ENCODE measurements around the gene TRIM17.

The TRIM17 gene

DNA sequence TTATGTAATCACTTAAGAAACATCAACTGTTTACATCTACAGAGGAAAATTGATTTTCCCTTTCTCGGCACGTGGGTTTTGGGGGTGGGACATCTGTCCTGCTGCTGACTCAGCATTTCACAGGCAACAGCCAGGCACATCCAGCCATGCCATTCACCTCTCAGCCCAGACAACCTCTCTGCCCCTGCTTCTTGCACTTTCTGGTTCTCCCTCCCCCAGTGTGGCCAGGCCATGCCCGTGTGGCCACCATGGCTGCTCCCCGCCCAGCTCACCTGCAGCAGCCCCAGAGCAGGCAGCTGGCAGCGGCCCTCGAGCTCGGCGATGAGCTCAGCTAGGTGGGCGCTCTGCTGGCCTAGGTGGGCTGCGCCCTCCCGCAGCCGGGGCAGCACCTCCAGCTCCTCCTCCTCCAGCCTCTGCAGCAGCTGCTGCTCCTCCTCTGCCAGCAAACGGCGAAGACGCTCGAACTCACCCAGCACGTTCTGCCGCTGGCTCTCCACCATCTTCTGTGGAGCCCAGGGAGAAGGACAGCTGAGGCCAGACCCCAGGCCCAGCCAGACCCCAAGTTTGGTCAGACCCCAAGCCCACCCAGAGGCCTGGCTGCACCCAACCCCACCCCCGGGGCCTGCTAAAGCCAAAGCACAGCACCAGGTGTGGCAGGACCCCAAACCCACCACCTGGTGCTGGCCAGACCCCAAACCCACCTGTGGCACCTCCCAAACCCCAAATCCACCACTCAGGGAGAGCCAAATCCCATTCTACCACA is 15.8 kb downstream of the TRIM17 start:
- FAIRE-seq, result no peak

GRCh38 chr1:228400237-228400651 is 16.4 kb downstream of the TRIM17 start:
- no peak for FAIRE-seq

- FAIRE-seq, result no peak
Observed at GRCh38 chr1:228399531-228400236, 17.0 kb downstream of the TRIM17 start.

GRCh38 chr1:228398741-228399461 is 17.8 kb downstream of the TRIM17 start:
- no peak for FAIRE-seq

- no peak for FAIRE-seq
Observed at GRCh38 chr1:228397966-228398365, 18.7 kb downstream of the TRIM17 start.

- no peak for FAIRE-seq
Observed at GRCh38 chr1:228396770-228397662, 19.6 kb downstream of the TRIM17 start.

DNA sequence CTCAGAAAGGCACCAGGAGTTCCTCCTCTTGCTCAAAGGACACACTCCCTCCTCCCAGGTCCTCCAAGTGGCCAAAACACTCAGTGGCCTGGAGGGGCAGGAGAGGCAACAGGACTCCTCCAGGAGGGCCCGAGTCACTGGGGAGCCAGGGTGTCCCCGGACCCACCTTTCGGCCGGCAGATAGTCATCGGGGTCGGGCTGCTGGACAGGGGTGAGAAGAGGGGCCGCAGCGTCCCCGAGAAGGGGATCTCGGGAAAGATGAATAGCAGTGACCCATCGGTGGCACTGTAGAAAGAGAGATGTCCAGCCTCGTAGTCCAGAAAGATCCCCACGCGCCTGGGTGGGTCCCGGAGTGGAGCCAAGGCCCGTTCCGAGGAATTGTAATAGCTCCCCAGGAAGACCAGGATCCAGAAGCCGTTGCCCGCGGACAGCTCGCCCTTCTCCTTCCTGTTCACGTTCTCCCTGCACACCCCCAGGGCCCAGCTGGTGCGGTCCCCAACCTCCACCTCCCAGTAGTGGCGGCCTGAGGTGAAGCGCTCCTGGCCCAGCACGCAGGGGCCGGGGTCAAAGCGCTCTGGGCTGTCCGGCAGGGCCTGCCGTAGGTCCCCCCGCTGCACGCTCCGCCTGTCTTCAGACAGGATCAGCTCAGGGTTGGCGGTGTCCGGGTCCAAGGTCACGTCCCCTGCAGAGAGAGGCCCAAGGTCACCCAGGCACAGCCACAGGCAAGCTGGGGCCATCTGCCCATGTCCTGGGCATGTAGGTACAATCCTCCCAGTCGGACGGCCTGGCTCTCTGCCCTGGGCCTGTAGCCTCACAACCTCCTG is 21.9 kb downstream of the TRIM17 start:
- no peak for FAIRE-seq

GRCh38 chr1:228393811-228394570 is 22.7 kb downstream of the TRIM17 start:
- no peak for FAIRE-seq

DNA sequence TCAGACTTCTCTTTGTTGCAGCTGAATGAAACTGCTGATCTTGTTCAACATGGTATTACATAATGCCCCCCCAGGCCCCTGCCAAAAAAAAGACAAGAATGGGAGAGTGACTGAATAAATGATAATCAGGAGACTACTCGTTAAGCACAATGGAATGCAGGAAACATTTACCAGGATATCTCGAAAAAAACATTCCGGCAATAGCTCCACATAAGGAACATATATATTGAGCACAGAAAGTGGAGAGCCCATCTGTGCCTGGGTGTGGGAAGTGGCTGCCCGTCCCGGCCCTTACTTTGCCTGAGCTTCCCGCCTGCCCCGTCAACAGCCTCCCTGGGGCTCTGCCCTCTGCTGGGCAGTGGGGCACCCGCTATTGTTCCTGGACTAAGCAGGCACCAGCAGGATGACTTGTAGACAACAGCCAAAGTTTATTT is 23.4 kb downstream of the TRIM17 start:
- no peak for FAIRE-seq

GRCh38 chr1:228392111-228392936 is 24.3 kb downstream of the TRIM17 start:
- no peak for FAIRE-seq

DNA sequence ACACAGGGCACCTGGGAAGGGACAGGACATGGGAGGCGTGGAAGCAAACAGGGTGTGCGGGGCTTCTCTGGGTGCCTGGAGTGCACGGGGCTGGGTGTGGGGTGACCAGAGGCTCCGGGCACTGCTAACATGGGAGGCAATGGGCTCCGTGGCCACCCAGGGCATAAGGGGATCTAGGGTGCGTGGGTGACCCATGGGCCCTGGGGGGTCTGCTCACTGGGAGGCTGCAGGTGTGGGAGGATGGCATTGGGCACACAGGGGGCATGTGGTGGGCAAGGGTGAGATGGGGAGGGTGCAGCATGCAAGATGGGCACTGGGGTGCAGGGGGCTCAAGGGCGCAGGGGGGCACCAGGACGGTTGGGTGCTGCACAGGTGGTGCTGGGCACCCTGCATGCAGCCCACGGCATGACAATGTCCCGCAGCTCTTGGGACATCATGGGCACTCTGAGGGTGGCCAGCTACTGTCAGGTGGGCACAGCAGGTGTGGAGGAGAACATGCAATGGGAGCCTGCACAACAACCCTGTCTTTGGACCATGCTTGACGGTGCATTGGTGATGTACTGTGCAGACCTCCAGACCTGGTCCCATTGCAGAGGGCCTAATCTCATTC is 25.1 kb downstream of the TRIM17 start:
- FAIRE-seq, result no peak

DNA sequence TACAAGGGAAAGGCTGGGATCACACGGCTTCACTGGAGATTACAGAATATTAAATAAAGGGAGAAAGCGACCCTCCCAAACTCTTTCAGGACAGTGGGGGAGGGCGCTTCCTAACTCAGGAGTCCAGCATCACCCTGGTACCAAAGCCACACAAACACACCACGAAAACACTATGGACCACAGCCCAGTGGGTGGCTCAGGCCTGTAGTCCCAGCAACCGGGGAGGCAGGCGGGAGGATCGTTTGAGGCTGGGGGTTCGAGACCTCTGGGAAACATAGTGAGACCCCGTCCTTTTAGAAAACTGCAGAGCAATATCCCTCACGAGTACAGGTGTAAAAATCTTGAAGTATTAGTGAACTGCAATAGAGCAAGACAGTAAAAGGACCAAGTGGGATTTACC is 26.0 kb downstream of the TRIM17 start:
- FAIRE-seq, result no peak

DNA sequence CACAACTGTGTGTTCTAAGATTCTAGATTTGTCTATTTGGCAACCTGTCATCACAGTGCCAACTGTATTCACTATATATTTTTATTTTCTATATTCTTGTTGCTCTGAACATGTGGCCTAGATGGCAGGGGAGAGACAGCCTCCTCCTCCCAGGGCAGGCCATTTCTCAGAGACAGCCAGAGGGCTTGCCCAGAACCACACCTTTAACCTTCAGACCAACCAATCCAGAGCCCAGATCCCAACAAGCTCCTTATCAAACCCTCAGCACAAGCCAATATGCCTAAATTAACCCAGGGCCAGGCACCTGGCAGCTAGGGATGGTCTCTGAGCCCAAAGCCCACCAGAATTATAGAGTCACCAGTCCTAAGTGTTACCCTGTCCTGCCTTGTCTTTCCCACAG is 29.3 kb downstream of the TRIM17 start:
- no peak for FAIRE-seq

DNA sequence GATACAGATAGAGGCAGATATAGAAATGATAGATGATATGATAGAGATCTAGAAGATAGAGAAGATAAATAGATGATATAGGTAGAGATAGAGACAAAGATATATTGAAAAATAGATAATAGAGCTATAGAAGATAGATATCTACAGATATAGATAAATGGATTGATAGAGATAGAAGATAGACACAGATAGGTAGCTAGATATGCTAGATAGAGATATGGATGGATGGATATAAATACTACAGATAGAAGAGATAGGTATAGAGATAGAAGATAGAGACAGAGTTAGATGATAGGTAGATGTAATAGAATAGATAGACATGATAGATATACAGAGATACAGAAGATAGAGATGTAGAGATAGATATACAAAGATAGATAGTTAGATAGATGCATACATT is 31.4 kb downstream of the TRIM17 start:
- no peak for FAIRE-seq

DNA sequence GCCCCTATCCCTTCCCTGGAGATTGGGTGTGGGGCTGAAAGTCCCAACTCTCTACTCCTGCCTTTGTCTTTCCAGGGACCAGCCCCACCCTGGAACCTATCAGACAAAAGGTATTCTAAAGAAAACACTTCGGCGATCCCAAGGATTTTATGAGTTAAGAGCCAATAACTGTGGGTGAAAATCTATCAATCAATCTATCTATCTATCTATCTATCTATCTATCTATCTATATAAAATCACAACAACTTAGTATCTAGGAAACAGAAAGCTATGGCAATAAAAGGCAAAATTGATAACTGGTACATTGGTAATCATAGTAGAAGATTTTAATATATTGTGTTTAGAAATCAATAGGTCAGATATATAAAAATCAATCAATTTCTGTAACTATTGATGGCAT is 32.9 kb downstream of the TRIM17 start:
- no peak for FAIRE-seq

DNA sequence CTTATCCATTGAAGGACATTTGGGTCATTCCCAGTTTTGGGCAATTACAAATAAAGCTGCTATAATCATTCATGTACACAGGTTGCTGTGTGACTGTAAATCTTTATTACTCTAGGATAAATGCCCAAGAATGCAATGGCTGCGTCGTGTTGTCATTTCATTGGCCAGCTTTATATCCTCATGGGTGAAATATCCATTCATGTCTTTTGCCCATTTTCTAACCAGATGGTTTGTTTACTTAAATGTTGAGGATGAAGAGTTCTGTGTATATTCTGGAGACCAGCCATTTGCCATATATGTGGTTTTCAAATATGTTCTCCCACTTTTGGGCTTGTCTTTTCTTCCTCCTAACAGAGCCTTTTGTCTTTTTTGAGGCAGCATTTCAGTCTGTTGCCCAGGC is 35.3 kb downstream of the TRIM17 start:
- FAIRE-seq, result no peak

- no peak for FAIRE-seq
Observed at GRCh38 chr1:228379666-228380065, 37.0 kb downstream of the TRIM17 start.

DNA sequence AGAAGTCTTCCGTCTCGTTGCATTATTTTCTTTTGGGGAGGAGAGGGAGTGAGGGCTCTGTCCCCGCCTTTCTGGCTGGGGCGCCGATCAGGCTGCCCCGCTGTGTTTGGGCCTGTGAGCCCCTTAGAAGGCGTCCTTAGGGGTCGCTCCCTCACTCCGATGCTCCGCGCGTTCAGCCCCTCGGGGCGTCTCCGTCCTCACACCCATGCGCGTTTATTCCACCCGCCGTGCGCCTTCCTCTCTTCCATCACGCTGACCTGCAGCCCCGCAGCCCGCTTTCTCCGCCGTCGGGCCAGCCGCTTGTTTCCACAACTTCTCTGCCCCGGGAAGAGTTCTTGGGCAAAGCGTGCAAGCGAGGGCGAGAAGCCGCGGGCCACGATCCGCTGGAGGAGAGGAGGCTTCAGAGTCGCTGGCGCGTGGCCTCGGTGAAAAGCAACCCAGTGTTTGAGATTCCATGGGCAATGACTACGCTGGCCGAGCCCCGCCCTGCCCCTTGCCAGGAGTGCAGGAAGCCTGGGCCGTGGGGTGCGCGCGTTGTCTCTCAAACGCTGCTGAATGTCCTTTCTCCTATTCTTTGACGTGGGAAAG is 37.7 kb downstream of the TRIM17 start:
- no peak for FAIRE-seq
